HepG2 (cell line): ENCODE data around the gene PIEZO1.

Experiments
- JARID2 ChIP-seq: sonication (generic); formaldehyde crosslinking; IDR thresholded peaks from 2 replicates; pipeline ENCODE4 v1.8.1; 2023; ENCODE audit warnings: missing genetic modification reagents, inconsistent platforms; ENCODE audit not compliant: insufficient replicate concordance
- ZNF256 ChIP-seq: sonication (generic); formaldehyde crosslinking; conservative IDR thresholded peaks from 2 replicates; pipeline ENCODE4 v1.4.0; 2020; ENCODE audit warnings: missing genetic modification reagents

DNA sequence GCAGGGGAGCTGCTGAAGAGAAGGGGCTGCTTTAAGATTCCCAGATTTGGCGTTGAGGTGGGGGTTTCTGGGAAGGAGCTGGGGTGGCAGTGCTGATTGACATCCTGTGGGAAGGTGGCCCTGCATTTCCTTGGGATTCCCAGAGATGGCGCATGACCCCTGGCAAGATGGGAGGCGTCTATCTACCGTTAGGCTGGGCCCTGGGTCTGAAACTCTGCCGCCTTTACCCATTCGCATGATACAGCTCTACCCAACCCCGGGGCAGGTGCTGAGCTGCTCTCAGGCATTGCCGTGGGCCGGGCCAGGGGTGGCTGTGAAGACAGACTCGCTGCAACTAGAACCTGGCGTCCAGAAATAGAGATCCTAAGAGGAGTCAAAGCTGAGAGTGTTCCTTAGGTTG is 112.2 kb downstream of the PIEZO1 start:
- TF ChIP-seq JARID2 (CRISPR knock-in tag) (no peak), ZNF256 (no peak)
